GM03348 (cell line): ENCODE data around the gene DUS3L.
"Not testable (repeated sequence)": the region's sequence is repeated elsewhere in the genome, so short reads cannot be mapped to it uniquely, and the experiment has no call there.

Source experiments
- DNase-seq: peaks from one replicate; pipeline ENCODE4 v3.0.0; 2012; ENCODE audit warnings: low spot score

Gene DUS3L

DNA sequence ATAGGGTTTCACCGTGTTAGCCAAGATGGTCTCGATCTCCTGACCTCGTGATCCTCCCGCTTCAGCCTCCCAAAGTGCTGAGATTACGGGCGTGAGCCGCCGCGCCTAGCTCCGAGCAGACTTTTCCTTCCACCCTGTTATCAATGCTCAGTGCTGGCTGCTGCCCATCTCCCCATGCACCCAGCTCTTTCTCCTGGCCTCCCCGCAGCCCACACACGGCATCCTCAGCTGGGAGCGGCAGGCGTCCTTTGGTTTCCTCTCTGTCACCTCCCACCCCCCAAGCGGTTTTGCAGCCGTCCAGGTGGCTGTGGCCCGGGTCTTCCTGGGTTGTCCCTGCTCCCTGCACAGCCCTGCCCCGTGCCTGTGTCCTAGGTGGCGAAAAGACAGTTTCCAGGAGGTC is 18.5 kb downstream of the DUS3L start:
- DNase-seq = no peak

DNA sequence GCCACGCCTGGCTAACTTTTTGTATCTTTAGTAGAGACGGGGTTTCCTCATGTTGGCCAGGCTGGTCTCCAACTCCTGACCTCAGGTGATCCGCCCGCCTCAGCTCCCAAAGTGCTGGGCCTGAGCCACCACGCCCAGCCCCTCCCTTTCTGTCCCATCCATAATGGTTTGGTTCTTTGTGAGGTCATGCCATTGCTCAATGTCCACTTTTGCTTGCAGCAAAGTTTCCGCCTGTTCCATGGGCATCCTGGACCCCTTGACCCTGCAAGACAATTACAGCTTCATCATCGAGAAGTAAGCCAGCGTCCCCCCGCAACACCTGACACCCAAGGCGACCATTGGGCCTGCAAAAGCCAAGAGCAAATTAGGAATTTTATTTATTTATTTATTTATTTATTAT is 23.0 kb downstream of the DUS3L start:
- no peak for DNase-seq

DNA sequence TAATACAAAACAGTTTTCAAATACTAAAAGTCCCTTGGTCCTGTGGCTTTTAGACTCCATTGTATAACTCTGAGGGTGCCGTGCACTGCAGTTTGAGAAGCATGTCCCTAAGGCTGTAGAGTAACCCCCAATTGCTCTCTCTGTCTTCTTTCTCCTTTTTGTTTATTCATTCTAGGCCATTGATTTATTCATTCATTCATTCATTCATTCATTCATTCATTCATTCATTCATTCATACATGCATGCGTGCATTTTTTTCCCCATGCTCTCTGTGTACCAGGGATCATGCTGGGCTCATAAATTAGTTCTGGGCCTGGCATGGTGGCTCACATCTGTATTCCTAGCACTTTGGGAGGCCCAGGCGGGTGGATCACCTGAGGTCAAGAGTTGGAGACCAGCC is 25.7 kb downstream of the DUS3L start:
- no peak for DNase-seq

DNA sequence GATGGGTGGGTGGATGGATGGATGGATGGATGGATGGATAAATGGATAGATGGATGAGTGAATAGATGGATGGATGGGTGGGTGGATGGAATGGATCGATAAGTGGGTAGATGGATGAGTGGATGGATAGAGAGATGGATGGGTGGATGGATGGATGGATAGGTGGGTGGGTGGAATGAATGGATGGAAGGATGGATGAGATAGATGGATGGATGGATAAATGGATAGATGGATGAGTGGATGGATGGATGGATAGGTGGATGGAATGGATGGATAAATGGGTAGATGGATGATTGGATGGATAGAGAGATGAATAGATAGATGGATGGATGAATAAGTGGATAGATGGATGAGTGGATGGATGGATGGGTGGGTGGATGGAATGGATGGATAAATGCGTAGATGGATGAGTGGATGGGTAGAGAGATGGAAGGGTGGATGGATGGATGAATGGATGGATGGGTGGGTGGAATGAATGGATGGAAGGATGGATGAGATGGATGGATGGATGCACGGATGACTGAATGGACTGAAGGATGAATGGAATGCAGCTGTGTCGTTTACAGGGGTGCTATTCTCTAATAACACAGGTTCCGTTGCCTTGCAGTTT is 28.2 kb downstream of the DUS3L start:
- DNase-seq = no peak

DNA sequence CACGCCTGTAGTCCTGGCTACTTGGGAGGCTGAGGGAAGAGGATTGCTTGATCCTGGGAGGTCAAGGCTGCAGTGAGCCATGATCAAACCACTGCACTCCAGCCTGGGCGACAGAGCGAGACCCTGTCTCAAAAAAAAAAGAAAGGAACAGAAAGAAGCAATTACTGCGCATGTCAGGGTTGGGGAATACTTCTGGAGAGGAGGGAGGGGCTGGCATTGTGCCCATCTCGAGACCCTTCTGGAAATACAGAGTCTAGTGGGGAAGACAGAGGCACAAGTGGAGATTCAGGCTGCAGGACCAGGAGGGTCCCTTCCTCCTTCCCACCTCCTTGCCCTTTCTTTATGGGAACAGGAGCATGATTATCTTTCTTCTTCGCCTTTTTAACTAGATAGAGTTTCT is 37.2 kb downstream of the DUS3L start:
- no peak for DNase-seq

DNA sequence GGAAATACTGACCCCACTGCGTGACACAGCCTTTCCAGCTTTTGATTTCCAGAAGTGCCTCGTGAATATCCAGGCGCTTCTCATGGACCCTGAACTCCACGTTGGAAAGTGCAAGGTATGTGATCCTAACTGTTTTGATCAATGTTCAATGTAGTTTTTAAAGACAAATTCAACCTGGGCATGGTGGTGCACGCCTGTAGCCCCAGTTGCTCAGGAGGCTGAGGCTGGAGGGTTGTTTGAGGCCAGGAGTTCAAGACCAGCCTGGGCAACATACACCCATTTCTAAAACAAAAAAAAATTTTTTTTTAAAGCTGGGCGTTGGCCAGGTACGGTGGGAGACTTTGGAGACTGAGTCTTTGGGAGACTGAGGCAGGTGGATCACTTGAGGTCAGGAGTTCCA is 39.3 kb downstream of the DUS3L start:
- no peak for DNase-seq

DNA sequence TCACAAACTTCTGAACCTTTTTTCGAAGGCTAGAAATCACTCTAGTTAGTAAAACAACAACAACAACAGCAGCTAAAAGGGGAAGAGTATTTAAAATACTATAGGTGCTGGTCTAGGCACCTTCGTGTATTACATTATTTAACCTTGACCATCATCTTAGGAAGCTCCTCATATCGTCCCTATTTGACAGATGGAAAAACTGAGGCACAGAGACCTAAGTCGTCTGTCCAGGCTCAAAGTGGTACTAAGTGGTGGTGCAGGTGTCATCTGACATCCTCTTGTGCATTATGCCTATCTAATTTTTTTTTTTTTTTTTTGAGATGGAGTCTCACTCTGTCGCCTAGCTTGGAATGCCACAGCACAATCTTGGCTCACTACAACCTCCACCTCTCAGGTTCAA is 41.5 kb downstream of the DUS3L start:
- DNase-seq = no peak

DNA sequence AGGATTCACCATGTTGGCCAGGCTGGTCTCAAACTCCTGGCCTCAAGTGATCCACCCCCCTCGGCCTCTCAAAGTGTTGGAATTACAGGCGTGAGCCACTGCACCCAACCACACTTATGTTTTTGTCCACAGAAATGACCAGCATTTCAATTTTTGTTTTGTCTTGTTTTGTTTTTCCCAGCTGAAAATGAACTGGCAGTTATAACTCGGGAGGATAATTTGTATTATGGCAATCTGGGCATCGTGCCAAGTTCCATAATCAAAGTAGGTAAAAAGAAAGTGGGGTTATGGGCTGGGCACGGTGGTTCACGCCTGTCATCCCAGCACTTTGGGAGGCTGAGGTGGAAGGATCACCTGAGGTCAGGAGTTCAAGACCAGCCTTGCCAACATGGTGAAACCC is 42.0 kb downstream of the DUS3L start:
- DNase-seq = not testable (repeated sequence)

DNA sequence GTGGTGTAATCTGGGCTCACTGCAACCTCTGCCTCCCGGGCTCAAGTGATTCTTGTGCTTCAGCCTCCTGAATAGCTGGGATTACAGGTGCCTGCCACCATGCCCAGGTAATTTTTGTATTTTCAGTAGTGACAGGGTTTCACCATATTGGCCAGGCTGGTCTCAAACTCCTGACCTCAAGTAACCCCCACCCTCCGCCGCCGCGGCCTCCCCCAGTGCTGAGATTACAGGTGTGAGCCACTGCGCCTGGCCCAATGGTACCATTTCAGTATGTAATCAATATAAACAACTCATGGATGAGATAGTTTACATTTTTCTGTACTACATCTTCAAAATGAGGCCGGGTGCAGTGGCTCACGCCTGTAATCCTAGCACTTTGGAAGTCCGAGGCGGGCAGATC is 46.0 kb downstream of the DUS3L start:
- DNase-seq = not testable (repeated sequence)

DNA sequence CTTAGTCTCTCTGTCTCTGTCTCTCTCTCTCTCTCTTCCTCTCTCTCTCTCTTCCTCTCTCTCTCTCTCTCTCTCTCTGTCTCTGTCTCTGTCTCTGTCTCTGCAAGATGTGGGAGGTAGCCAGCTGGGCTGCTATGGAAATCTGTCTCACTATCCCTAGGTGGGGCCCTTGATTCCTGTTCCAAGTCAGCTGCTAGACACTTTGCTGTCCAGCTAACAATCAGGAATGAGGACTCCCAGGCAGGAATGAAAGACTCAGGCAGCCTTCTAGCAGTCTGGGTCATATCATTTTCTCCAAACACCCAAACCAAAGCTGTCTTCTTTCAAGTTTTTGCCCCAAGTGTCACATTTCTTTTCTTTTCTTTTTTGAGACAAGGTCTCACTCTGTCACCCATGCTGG is 47.3 kb downstream of the DUS3L start:
- peak; percentile 26 for DNase-seq

DNA sequence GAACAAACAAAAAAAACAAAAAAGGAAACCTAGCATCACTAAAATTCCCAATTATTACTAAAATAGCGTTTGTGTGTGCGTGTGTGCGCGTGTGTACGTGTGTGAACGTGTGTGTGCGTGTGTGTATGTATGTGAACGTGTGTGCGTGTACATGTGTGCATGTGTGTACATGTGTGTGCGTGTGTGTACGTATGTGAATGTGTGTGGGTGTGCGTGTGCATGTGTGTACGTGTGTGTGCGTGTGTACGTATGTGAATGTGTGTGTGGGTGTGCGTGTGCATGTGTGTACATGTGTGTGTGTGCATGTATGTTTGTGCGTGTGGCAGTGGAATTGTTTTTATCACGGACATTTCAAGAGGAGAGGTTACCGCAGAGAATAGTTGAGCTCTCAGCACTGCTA is 48.9 kb downstream of the DUS3L start:
- no peak for DNase-seq

DNA sequence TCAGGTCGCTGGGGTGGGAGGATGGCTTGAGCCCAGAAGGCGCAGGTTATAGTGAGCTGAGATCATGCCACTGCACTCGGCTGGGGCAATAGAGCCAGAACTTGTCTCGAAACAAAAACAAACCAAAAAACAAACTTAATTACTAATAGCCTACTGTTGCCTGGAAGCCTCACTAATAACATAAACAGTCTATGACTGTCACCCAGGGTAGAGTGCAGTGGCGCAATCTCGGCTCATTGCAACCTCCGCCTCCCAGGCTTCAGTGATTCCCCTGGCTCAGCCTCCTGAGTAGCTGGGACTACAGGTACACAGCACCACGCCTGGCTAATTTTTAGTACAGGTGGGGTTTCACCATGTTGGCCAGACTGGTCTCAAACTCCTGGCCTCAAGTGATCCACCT is 52.5 kb downstream of the DUS3L start:
- DNase-seq = no peak
